Pulmonary artery endothelial cell (primary cell): ENCODE measurements around the gene USP3. TPM values are rescaled to one million over a fixed set of nuclear protein-coding genes. Genes with fewer than 3 reads are reported as not detected.
"Not testable (repeated sequence)": the region's sequence is repeated elsewhere in the genome, so short reads cannot be mapped to it uniquely, and the experiment has no call there.

ENCODE experiments used
- DNase-seq: peaks from one replicate; pipeline ENCODE4 v3.0.0-alpha.2; 2011; ENCODE audit warnings: low read depth, low spot score
- total RNA-seq: library from RNA; depleted of rRNA; stranded (reverse); fragments of >200 nt; gene quantifications from 2 replicates; pipeline ENCODE4 v1.2.3, GENCODE V29; 2014

USP3 gene
- total RNA-seq, 1 donor from 2014 or later, result 46.0 TPM

DNA sequence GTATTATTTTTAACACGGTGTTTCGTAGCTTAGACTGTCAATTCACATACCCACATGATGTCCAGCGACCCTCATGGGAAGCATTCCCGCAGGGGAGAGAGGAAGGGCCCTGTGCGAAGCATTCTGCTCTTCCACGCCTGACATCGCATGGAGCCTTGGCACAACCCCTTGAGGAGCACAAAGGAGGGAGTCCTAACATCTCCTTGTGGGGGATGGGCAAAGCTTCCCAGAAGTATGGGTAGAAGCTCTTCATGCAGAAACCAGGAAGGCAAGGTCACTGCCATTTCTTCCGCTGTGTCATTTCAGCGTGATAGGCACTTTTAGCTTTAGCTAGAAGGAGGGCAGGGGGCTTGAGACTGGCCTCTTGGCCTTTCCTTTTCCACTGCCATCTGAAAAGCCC lies 28.7 kb upstream of the USP3 start:
- DNase-seq, result no peak

DNA sequence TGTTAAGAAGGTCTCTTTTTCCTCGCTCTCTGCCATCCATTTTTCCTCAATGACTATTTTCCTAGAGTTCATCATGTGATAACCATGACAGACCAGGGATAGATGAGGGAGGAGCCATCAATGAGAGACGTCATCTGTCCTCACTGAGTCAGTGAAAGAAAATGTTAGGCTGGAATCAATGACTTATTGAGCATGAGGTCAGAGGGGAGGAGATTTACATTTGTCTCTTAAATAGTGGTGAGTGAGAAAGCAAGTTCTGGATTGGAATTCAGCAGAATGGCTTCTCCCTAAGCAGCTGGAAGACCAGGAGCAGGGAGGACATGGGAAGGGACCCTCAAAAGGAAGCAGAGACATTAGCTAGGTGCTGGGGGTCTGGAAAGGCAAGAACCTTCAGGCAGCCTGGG lies 28.2 kb upstream of the USP3 start:
- no peak for DNase-seq

DNA sequence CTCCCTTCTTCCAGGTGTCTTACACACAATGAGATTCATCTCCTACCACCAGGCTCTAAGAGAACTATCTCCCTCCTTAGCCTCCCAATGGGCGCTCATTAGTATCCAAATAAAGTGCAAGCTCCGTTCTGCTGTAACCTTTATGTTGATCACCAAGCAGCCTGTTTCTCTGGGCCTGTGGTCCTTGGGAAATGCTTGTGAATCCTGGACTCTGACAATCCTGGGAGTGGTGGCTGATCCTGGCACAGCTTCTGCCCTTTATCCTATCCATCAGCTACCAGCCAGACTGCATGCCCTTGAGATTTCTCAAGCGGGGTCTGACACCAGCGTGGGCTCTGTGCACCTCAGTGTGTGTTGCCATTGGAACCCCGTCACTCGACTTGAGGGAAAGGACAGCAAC lies 26.1 kb upstream of the USP3 start:
- DNase-seq, result no peak

DNA sequence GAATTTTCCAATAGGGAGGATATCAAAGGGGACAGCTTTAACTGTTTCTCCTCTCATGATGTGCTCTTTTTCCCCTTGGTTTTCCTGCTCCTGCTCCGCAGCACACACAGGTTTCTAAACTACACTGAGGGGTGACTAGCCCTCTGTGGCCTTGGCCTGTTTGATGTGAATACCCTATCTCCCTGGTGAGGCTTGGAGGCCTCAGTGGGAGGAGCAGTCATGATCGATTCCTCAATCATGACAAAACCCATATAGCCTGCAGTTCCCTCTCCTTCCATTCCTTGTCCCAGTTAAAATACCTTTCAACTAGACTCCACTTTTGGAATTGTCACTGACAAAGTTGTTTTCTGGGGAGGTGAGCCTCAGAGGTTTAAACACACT lies 24.0 kb upstream of the USP3 start:
- no peak for DNase-seq

DNA sequence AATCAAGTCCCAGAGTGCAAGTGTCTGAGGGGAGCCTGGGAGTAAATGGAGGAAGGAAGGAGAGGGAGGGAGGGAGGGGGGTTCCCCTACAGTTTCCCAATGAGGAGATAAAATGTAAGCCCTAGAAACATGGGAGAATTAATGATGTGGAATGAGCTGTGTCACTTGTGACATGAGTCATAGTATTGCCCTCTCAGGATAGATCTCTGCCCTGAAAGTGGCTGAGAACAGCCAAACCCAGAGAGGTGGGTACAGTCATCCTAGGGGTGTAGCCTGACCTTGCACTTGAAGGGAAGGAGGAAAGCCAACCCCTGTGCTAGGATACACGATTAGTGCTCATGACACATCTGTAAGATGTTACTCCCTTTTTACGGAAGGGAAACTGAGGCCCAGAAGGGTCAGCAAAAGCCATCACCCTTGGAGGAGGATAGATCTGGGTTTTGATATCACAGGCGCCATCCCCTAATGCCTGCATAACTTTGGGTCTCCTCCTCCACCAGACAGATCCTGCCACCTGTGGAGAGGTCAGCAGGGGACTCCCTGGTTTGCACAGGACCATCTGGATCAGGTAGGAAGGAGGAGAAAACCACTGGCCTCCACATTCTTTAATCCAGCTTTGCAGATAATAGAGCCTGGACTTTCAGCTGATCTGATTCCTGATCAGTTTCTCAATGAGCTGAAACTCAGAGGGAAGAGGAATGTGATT lies 23.1 kb upstream of the USP3 start:
- DNase-seq, result no peak

DNA sequence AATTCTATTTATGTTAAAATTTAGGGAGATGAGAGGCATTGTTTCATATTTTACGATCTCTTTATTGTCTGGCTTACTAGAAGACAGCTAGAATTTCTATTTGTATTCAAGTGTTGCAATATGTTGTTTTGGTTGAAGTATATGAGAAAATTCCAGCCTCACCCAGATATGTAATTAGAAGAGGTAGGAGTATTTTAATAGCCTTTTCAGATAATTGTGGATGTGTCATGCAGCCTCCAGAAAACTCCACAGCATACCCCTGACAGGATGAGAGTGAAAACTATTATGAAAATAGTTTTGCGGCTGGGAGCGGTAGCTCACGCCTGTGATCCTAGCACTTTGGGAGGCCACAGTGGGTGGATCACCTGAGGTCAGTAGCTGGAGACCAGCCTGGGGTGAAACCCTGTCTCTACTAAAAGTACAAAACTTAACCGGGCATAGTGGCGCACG lies 21.5 kb upstream of the USP3 start:
- DNase-seq, result no peak

DNA sequence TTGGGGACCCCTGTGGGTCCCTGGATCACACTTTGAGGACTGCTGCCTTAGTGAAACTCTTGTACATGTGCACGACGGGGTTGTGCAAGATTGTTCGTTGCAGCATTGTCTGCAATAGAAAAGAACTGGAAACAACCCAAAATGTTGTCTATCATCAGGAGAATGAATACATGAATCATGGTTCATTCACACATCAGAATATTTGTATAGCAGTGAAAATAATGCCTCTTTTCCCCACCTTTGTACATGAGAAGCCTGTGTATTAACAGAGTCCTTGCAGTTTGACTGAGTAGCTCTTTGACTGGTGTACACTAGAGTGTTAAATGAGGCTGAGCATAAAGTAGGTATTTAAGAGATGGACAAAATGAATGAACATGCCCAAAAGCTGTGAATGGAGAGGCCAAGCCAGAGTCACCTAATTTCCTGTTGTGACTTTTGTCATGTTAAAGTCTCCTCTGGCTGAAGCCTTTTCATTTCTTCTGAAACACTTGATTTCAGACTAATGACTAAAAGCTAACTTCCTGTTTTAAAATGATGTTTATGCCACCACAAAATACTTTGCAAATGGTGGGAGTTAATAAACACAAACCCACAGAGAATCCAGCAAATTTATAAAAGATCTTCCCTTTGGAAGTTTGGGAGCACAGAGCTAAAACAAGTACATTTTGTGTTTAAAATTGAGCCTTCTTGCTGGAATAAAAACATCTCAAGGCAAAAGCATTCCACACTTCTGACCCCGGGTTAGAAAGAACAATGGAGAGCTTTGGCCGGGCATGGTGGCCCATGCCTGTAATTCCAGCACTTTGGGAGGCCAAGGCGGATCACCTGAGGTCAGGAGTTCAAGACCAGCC lies 20.6 kb upstream of the USP3 start:
- no peak for DNase-seq

DNA sequence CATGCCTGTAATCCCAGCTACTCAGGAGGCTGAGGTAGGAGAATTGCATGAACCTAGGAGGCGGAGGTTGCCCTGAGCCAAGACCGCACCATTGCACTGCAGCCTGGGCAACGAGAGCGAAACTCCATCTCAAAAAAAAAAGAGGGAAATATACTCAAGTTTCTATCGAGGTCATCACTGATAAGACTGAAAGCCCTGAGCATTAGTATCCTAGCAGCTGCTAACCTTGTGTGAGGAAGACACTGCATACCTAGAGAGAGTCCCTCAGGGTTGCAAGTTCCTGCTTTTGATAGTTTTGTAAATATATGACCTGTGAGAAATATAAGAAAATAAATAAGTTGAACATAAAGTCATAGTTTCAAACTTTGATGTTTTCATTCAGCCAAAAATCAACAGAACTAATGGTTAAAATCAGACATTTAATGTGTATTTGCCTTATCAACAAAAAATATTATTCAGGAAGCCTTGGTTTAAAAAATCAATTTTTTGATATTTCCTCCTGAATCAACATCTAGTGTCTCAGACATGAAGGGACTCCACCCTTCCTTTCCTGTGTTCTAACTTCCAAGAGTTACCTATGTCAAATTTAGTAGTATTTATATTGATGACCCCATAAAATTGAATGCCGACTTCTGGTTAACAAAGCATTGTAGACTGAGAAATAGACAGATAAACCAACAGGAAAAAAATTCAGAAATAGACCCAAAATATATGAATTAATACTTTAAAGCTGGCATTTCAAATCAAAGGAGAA lies 19.8 kb upstream of the USP3 start:
- DNase-seq, result no peak

DNA sequence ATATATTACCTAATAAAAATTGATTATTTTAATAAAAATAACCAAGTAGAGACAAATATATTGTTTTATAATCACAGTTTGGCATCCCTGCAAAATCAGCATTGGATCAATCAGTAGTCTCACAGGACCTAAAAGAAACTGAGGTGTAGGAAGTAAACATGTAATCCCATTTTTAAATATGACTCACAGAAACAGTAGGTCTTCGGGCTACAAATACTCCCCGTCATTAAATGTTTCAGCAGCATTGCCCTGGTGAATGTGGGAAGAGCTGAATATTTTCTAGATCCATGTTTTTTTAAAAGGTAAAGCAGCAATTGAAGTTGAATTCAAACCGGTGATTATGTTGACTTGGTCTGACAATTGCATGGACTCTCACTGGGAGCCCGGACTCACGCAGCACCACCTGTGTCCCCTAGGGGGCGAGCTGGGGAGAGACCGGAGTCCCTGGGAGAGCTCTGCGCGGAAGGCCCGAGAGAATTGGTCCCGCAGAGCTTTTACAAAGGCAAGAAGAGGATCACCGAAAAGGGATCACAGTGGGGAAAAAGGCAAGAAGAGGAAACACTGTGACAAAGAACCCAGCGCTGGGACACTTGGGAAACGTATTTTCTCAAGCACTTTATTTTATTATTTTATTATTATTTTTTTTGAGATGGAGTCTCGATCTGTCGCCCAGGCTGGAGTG lies 17.2 kb upstream of the USP3 start:
- DNase-seq, result no peak

DNA sequence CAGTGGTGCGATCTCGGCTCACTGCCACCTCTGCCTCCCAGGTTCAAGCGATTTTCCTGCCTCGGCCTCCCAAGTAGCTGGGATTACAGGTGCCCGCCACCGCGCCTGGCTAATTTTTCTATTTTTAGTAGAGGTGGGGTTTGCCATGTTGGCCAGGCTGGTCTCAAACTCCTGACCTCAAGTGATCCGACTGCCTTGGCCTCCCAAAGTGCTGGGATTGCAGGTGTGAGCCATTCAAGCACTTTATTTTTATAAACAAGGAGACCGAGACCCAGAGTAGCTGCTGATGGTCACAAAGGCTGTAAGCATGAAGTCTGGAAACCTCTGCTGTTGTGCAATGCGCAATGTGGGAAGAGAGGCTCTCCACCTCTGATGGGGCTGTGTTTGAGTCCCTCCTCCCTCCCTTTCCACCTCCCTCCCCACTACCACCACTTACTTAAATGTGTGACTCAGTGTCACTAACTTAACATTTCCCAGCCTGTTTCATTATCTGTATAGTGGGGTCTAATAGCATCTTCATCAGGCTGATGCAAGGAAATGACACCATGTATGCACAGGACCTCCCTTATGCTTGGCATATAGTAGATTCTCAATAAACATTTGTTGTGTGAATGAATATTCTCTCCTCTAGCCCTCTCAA lies 16.5 kb upstream of the USP3 start:
- DNase-seq, result not testable (repeated sequence)

DNA sequence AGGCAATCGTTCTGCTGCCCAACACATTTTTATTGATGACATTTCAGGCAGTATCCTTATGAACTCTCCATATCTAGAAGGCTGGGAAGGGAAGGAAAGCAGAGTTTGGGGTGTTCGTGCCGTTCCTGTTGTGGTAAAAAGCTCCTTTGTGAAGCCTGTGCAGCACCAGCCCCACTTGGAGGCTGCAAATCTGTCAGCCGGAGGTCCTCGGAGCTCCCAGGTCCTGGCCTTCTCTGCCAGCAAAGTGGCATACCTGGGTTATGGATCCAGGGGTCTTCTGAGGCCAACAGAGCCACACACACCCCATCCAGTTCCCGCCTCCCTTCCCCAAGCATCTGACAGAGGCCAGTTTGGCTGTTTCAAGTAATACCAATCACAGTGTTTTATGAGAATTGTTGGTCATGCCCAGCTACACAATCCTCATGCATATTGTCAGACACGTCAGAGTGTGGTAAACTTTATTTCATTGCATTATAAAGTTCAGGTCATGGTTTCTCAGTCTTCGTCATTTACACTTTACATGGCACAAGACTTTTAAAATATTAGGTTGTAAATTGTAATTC lies 15.9 kb upstream of the USP3 start:
- DNase-seq, result no peak

DNA sequence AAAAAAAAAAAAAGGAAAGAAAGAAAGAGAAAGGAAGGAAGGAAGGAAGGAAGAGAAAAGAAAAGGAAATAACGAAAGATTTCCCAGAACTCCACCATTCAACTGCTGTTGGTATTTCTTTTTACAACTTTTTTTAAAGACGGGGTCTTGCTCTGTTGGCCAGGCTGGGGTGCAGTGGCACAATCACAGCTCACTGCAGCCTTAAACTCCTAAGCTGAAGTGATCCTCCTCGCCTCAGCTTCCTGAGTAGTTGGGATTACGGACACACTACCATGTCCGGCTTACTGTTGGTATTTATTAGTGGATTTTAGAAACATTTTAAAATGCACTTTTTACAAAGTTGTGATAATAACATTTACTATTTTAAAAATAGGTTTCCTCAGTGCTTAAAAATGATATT lies 15.0 kb upstream of the USP3 start:
- no peak for DNase-seq

DNA sequence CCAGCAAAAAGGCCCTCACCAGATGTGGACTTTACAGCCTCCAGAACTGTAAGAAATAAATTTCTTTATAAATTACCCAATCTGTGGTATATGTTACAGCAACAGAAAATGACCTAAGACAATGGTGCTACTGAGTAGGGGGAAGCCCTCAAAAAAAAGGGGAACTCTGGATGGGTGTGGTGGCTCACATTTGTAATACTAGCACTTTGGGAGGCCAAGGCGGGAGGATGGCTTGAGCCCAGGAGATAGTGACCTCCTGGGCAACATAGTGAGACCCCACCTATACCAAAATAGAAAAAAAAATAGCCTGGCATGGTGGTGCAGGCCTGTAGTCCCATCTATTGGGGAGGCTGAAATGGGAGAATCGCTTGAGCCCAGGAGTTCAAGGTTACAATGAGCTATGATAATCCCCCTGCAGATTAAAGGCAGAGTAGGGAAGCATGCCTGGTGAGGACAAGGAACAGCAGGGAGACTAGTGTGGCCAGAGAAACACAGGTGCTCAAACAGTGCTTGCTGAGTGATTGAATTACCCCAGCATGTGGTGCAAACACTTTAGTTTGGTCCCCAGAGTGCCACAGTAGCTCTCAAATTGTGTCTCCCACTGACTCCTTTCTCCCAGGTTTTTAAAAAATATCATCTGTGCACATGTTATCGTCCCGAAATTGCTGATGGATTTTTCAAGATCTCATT lies 13.9 kb upstream of the USP3 start:
- DNase-seq, result no peak

DNA sequence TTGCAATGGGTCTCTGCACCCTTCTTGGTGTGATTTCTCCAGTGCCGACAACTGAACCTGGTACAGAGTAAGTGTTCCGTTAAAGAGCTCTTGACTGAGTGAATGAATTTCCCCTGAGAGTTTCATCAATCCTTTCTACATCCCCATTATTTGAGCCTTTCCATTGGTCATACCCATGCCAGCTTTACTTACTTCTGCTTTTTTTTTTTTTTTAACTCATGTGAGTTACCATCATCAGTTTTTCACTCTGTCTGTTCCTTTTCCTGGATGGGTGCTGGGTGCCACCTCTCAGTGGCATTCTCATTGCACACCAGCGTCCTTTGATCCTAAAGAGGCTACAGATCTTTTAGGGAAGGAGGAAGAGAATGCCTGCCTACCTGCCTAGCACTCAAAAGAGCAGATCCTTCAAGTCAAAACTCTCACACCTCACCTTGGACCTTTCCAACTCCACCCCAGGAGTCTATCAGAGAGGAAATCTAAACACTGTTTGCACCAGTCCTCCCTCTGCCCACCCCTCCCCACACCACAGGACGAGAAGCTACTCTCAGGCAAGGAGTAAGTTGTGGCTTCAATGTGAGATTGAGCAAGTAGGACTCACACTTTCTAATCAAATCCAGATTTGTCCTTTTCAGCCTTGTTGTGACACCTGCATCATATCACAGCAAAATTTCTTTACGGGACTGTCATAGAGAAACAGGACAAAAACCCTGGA lies 13.1 kb upstream of the USP3 start:
- DNase-seq, result no peak

DNA sequence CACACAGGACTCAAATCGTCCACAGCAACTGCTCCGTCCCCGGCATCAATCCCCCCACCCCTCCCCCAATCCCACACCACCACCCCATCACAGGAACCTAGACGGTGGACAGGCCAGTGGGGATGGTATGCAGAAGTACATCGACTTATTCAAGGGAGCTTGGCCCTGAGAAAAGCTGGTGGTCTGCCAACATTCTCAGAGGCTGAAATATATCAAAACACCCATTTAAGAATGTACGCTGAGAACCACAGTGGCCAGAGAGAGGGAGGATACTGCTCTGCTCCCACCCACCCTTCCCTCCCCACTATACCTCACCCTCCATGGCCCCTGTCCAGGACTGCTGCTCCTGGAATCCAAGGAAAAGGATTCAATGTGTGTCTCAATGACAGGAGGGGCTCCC lies 12.4 kb upstream of the USP3 start:
- no peak for DNase-seq

DNA sequence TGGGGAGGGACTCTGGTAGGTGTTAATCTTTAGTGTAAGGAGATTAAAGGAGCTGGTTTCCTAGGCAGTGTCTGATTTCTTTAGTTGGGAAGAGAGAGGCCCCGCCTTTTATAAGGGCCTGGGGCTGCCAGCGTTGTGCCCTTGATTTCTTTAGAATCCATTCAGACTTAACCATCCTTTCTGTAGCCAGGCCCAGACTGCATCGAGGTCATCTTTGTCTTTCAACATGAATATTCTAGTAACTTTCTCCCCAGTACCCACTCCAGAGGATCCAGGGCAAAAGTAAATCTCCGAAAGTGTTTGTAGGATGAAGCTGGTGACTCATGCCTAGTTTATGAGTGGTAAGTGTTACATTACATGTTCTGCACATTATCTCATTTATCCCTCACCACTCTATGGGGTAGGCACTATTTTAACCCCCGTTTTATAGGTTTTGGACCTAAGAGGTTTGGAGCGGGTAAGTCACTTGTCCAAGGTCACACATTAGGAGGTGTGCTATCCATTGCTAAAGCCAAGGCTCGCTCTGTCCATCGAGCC lies 11.8 kb upstream of the USP3 start:
- no peak for DNase-seq

DNA sequence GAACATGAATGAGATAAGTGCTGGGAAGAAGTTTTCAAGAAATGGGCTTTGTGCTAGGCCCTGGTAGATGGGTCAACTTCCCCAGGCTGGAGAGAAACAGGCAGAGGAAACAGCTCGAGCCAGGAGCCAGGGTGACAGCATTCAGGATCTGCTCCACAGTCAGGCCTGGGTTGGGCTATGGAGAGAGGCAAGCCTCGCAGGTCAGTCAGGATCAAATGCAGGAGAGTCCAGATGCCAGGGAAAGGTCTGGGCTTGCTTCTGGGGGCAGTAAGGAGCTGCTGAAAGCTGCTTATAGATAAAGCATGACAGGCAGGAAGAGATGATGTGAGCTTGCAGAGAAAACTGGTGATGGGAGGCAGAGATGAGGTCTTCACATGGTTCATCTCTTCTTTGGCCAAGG lies 11.0 kb upstream of the USP3 start:
- no peak for DNase-seq

DNA sequence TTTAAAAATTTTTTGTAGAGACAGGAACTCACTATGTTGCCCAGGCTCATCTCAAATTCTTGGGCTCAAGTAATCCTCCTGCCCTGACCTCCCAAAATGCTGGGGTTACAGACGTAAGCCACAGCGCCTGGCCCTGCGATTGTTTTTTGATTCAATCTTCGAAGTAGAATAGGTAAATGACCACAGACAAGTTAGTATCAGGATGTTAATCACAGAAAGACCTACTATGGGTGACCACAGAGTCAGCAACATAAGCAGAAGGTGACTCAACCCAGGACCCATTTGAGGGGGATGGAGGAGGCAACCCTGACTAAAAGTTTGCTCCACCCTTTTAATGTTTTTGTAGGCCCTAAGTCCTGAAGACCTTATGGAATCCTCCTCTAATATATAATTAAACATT lies 10.0 kb upstream of the USP3 start:
- no peak for DNase-seq

DNA sequence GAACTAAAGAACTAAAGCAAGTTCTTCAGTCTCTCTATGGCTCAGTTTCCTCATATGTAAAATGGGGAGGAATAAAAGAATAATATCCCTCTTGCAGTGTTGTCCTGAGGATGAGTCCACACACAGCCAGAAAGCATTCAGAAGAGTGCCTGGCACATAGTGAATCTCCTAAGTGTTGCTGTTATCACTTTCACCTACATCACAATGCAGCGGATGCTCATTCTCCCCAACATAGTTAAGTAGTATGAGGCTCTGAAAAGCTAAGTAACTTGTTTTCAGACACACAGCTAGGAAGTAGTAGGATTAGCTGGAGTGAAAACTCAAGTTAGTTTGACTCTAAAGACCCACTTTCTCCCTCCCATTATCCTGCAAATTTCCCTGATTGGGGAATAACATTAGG lies 9.1 kb upstream of the USP3 start:
- no peak for DNase-seq
